ENCODE data around the gene RCSD1. TPM values are rescaled to one million over a fixed set of nuclear protein-coding genes. Genes with fewer than 3 reads are reported as not detected.

Gene RCSD1
- total and polyA plus RNA-seq, 2 of the 4 experiments (the other 2 are of a cell fraction), result 0.03 TPM; not detected in 1

DNA sequence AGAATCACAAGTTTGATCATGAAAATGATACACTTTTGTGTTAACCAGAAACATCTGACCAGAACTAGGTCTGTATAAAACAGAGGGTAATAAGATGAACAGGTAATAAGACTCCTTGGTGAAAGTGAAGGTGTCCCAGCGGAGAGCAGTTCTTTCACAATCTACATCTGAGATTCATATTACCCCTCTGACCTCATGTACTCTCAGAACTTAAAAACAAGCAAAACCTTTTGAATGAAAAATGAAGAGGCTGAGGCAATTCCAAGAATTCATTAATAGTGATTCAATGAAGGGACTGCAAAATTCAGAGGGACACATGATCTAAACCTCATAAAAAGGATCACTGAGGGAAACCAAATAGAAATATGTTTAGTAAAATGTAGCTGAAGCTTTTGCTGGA lies 80.8 kb downstream of the RCSD1 start:
- H3K18ac ChIP-seq (ENCODE audit: low read depth, low read length), result no peak overlapping the region
- H4K8ac ChIP-seq (ENCODE audit: low read depth in 2 of 2, low read length in 2 of 2), result no peak overlapping the region
- H3K14ac ChIP-seq (replicated peaks; ENCODE audit: low read depth, low read length), result no peak overlapping the region
- no peak overlapping the region for H2AK9ac ChIP-seq (replicated peaks; ENCODE audit: low read depth, low read length, poor library complexity)
- no peak overlapping the region for H2BK20ac ChIP-seq (ENCODE audit: low read depth, low read length)
- H4K5ac ChIP-seq (ENCODE audit: low read depth, low read length), result no peak overlapping the region
- no peak overlapping the region for H4K91ac ChIP-seq (ENCODE audit: insufficient read depth, low read depth, low read length)
- H2BK120ac ChIP-seq (ENCODE audit: low read depth, low read length), result no peak overlapping the region
- H3K79me1 ChIP-seq (ENCODE audit: low read depth in 1 of 2, low read length in 2 of 2), result no peaks in the 10 kb centered on the region
- H2AFZ ChIP-seq (replicated peaks; ENCODE audit: low read length, poor library complexity), result no peak overlapping the region
- H3K4me1 ChIP-seq (ENCODE audit: control insufficient read depth, insufficient read depth, low read length), result no peaks in the 10 kb centered on the region
- H3K4me3 ChIP-seq (ENCODE audit: insufficient read depth, low read depth, low read length), result no peak overlapping the region
- no peaks in the 10 kb centered on the region for H4K20me1 ChIP-seq (ENCODE audit: insufficient read depth, low read length)
- intact Hi-C loops (cut with micrococcal nuclease), result no loop called here
- dilution Hi-C loops (cut with HindIII; ENCODE audit: low sequenced_read_pairs, unreplicated experiment), result no loop called here
- no peak for TF ChIP-seq MXI1 (IDR thresholded peaks at IDR 0.05; ENCODE audit: borderline replicate concordance, low read depth, low read length)
- no peak for TF ChIP-seq CEBPB (IDR thresholded peaks at IDR 0.05; ENCODE audit: low read depth, low read length)
- TF ChIP-seq, protein P1, sequence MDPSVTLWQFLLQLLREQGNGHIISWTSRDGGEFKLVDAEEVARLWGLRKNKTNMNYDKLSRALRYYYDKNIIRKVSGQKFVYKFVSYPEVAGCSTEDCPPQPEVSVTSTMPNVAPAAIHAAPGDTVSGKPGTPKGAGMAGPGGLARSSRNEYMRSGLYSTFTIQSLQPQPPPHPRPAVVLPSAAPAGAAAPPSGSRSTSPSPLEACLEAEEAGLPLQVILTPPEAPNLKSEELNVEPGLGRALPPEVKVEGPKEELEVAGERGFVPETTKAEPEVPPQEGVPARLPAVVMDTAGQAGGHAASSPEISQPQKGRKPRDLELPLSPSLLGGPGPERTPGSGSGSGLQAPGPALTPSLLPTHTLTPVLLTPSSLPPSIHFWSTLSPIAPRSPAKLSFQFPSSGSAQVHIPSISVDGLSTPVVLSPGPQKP (IDR thresholded peaks at IDR 0.05; ENCODE audit: borderline replicate concordance, low read depth, low read length), result no peak
- TF ChIP-seq RCOR1 (IDR thresholded peaks at IDR 0.05; ENCODE audit: insufficient replicate concordance, low read length), result no peak
- TF ChIP-seq CHD1 (IDR thresholded peaks at IDR 0.05; ENCODE audit: low read depth, low read length), result no peak
- no peak for TF ChIP-seq SMC3 (IDR thresholded peaks at IDR 0.05; ENCODE audit: low read depth, low read length)
- TF ChIP-seq, protein P2, sequence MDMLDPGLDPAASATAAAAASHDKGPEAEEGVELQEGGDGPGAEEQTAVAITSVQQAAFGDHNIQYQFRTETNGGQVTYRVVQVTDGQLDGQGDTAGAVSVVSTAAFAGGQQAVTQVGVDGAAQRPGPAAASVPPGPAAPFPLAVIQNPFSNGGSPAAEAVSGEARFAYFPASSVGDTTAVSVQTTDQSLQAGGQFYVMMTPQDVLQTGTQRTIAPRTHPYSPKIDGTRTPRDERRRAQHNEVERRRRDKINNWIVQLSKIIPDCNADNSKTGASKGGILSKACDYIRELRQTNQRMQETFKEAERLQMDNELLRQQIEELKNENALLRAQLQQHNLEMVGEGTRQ (IDR thresholded peaks at IDR 0.05; ENCODE audit: low read depth, low read length), result no peak
- TF ChIP-seq RFX5 (IDR thresholded peaks at IDR 0.05; ENCODE audit: low read depth, low read length), result no peak
- no peak overlapping the region for H3K23ac ChIP-seq (ENCODE audit: low read depth, low read length)
- no peaks in the 10 kb centered on the region for H3K9me3 ChIP-seq (ENCODE audit: control insufficient read depth, insufficient read depth, low read length)
- no peak overlapping the region for H3K56ac ChIP-seq (ENCODE audit: extremely low read depth, insufficient read depth, low read length)
- in situ Hi-C loops (cut with MboI; ENCODE audit: low sequenced_read_pairs), result loop anchor here (10.0 kb wide), 1 partner anchor 374 kb away; no protein-coding TSS in a partner anchor
- ChIA-PET CTCF (no interaction called here), POLR2A (ENCODE audit: unreplicated experiment) (no interaction called here)
- H3K4ac ChIP-seq (ENCODE audit: low read depth, low read length), result no peak overlapping the region
- no peaks in the 10 kb centered on the region for H3K9me1 ChIP-seq (ENCODE audit: insufficient read depth, low read length)
- H3K27me3 ChIP-seq (ENCODE audit: control insufficient read depth, insufficient read depth, low read length), result peaks cover 16% of the 10 kb centered on the region
- DNase-seq (no peak), ATAC-seq (ENCODE audit: low read depth) (no peak)
- H3K4me2 ChIP-seq (ENCODE audit: low read depth, low read length), result no peak overlapping the region
- no peak overlapping the region for H2AK5ac ChIP-seq (ENCODE audit: low read depth, low read length)
- WGBS, 2 experiments (ENCODE audit: extremely low coverage in 2 of 2, insufficient read length in 1 of 2), result no CpG with 5 or more reads among the region's 1 CpG
- H2BK5ac ChIP-seq (ENCODE audit: low read depth, low read length, poor library complexity, severe bottlenecking), result no peak overlapping the region
- no peak overlapping the region for H2BK15ac ChIP-seq (ENCODE audit: low read depth, low read length)
- H3K9ac ChIP-seq (ENCODE audit: low read depth, low read length), result no peak overlapping the region
- H3K27ac ChIP-seq (ENCODE audit: insufficient read depth, low read length), result no peak overlapping the region
- H3K36me3 ChIP-seq (ENCODE audit: control insufficient read depth, insufficient read depth, low read length), result no peaks in the 10 kb centered on the region
- no TSS peak for BruUV-seq (replicated peaks)

Data from IMR-90 (cell line).